Ishikawa (cell line): ENCODE results near the gene UBL5.

Experiments
- NFIC ChIP-seq: IDR thresholded peaks from 2 replicates; pipeline ENCODE4 v1.6.1; 2012
- TCF12 ChIP-seq: IDR thresholded peaks from 2 replicates; pipeline ENCODE4 v1.6.1; 2012; ENCODE audit warnings: low read depth

DNA sequence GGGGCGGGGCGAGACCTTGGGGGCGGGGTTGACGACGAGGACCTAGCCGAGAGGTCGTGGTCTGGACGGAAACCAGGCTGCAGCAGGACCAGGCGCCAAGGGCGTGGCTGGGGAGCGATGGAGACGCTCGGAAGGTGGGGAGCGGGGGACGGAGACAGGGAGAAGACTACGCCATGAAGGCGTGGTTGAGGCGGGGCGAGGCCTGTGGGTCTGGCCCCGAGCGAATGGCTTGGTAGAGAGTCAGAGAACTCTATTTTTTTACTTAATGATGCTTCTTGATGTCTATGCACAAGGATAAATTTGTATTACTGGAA, 8.2 kb upstream of the UBL5 start:
- TF ChIP-seq TCF12 (no peak), NFIC (no peak)
